NB4 (cell line): ENCODE results near the gene ANGPTL8.

Experiments used
- CTCF ChIP-seq: IDR thresholded peaks from one replicate; pipeline ENCODE4 v1.5.1; 2012; ENCODE audit warnings: low read depth, low read length
- MYC ChIP-seq: IDR thresholded peaks from 2 replicates; pipeline ENCODE4 v1.6.1; 2011; ENCODE audit warnings: low read depth, low read length
- POLR2A ChIP-seq: IDR thresholded peaks from 2 replicates; pipeline ENCODE4 v1.6.1; 2011; ENCODE audit warnings: mild to moderate bottlenecking; ENCODE audit not compliant: insufficient read length; ENCODE audit errors: extremely low read depth
- TF ChIP-seq, protein P1 (sequence below): IDR thresholded peaks from 2 replicates; pipeline ENCODE4 v1.6.1; 2011; ENCODE audit warnings: low read depth, low read length

DNA sequence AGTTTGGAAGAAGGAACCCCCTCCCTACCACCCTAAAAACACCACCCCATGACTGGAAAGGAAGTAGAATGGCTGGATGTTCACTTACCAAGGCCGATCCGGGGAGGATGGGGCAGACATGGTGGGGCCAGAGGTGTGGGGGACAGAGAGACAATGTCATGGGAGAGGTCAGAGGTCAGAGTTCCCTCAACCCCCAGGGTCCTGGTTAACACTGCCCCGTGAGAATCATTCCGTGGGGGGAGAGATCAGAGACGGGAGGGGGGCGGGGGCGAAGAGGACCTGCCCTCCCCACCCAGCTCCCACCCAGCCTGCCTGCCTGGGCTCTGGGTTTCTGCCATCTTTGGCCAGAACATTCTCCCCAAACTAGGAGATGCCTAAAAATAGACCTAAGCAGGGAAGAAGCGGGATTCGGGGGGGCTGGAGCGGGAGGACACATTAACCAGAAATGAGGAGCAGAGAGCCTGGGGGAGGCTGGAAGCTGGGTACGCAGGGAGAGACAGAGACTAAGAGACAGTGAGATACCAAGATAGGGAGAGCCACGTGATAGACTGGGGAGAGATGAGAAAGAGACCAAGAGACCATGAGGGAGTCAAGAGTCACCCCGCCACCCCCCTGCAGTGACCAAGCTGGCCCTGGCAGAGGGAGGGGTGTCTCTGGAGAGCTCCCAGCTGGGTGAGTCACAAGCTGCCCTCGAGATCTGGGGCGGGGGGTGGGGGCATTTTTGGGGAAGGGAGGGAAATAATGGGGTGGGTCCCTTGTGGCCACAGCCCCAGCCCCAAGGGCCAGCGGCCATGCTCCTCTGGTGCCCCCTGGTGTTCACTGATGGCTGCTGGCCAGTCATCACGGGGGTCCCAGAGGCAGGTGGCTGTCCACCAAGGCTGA, 36.0 kb upstream of the ANGPTL8 start:
- TF ChIP-seq CTCF (peak; percentile 79), POLR2A (no peak), MYC (no peak)
- TF ChIP-seq, protein P1, sequence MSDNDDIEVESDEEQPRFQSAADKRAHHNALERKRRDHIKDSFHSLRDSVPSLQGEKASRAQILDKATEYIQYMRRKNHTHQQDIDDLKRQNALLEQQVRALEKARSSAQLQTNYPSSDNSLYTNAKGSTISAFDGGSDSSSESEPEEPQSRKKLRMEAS: peak; percentile 56; the same call in 1 of the 2 replicates
